Stomach smooth muscle (tissue), 2 donors: ENCODE data around the gene SPIRE2.
"Not testable (repeated sequence)": the region's sequence is repeated elsewhere in the genome, so short reads cannot be mapped to it uniquely, and the experiment has no call there.

Experiments used
- H3K27ac ChIP-seq: one replicate; pipeline ENCODE4 v1.7.0; 2013; ENCODE audit warnings: mild to moderate bottlenecking, low read length, inconsistent platforms
- H3K27me3 ChIP-seq, 2 donors: one replicate each; pipeline ENCODE4 v1.7.0; 2013; ENCODE audit warnings: low read length in 2 of 2; ENCODE audit not compliant: insufficient read depth in 2 of 2, control insufficient read depth in 1 of 2
- H3K36me3 ChIP-seq, 2 donors: one replicate each; pipeline ENCODE4 v1.7.0; 2013; ENCODE audit warnings: low read length in 2 of 2; ENCODE audit not compliant: control insufficient read depth in 2 of 2, insufficient read depth in 2 of 2
- H3K4me1 ChIP-seq: one replicate; pipeline ENCODE4 v1.7.0; 2013; ENCODE audit warnings: low read length; ENCODE audit not compliant: control insufficient read depth, insufficient read depth
- H3K4me3 ChIP-seq, 2 donors: one replicate each; pipeline ENCODE4 v1.7.0; 2013; ENCODE audit warnings: low read length in 2 of 2
- H3K9ac ChIP-seq, 2 donors: one replicate each; pipeline ENCODE4 v1.7.0; 2013; ENCODE audit warnings: low read length in 2 of 2, mild to moderate bottlenecking in 1 of 2
- H3K9me3 ChIP-seq, 2 donors: one replicate each; pipeline ENCODE4 v1.7.0; 2013; ENCODE audit warnings: low read length in 2 of 2; ENCODE audit not compliant: control insufficient read depth in 2 of 2
- donor health status: healthy.
- donor health status: Pancreatic carcinoma.

Gene SPIRE2

GRCh38 chr16:89911375-89911774 lies 83.1 kb downstream of the SPIRE2 start:
- Histone ChIP-seq H3K27me3 (no peaks in the 10 kb centered on the region), H3K9ac (no peak overlapping the region), H3K4me3 (no peak overlapping the region), H3K9me3 (no peaks in the 10 kb centered on the region), H3K4me1 (peaks cover 2% of the 10 kb centered on the region), H3K36me3 (peaks cover 16 to 18% of the 10 kb centered on the region in 2 donors), H3K27ac (no peak overlapping the region)

DNA sequence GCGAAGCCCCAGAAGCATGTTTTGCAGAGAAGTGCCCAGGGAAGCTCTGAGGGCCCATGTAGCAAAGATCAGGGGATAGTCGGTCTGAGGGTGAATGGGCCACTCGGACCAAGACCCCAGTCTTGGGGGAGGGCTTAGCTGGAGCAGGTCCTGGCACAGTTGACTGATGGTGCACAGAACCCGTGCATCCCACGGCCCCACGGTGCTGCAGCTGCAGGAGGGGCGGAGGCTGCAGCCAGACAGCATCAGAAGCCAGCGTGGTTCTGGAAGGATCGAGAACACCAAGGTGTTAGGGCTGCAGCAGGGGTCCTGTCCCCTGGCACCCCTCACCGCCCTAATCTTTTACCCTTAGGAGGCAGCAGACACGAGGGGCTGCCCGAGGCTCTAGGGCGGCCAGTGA lies 83.9 kb downstream of the SPIRE2 start:
- H3K9me3 ChIP-seq = no peaks in the 10 kb centered on the region

DNA sequence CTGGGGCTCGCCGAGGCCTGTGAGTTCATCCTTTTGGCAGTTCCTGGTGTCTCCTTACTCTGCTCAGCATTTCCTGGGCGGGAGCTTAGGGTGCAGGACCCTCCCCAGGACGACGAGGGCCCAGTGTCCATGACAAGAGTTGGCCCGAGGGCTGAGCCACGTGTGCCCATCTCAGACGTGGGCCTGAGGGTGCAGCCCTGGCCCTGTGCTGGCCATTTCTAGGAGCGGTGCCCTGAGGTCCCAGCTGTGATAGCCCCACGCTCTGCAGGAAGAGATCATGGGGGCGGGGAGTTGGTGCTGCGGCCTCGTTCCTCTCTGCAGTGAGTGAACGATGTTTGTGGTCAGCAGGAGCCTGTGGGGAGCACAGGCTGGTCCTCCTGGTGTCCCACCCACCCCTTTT lies 84.4 kb downstream of the SPIRE2 start:
- no peak overlapping the region for H3K4me3 ChIP-seq
- no peaks in the 10 kb centered on the region for H3K27me3 ChIP-seq
- no peaks in the 10 kb centered on the region for H3K9me3 ChIP-seq
- H3K4me1 ChIP-seq = peaks cover 3% of the 10 kb centered on the region
- no peak overlapping the region for H3K27ac ChIP-seq
- H3K9ac ChIP-seq = no peak overlapping the region
- peaks cover 11 to 12% of the 10 kb centered on the region in 2 donors for H3K36me3 ChIP-seq

More for the DNA sequence above, 83.9 kb downstream of the SPIRE2 start:
- H3K4me1 ChIP-seq = peaks cover 2% of the 10 kb centered on the region
- no peak overlapping the region for H3K27ac ChIP-seq
- H3K4me3 ChIP-seq = no peak overlapping the region
- H3K27me3 ChIP-seq = no peaks in the 10 kb centered on the region
- peaks cover 11 to 12% of the 10 kb centered on the region in 2 donors for H3K36me3 ChIP-seq
- no peak overlapping the region for H3K9ac ChIP-seq

DNA sequence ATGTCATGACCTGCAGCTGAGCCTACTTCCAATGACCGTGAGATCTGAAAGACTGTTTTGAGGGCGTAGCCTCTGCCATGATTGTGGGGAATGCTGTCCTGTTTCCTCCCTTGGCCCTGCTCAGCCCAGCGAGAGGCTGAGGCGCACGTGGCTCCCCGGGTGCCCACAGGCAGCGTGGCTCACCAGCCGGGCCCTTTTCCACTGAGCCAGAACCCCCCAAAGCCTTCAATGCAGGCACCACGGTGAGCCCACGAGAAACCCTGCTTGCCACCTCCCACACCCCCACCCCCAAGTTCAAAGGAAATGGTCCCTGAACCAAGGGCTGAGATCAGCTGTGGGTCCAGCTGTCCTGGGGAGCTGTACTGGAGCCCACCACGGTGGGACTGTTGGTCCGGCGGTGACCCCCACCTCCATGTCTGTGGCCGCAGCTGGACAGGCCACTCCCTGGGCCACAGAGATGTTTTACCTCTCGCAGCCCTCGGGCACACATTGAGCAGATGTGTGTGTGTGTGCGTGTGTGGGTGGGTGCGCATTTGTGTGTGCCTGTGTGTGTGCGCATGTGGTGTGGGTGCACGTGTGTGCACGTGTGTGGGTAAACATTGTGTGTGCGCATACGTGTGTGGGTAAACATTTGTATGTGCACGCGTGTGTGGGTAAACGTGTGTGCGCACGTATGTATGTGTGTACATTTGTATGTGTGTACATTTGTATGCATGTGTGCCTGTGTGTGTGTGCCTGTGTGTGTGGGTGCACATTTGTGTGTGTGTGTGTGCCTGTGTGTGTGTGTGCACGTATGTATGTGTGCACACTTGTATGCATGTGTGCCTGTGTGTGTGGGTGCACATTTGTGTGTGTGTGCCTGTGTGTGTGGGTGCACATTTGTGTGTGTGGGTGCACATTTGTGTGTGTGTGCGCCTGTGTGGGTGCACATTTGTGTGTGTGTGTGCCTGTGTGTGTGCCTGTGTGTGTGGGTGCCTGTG lies 85.4 kb downstream of the SPIRE2 start:
- Histone ChIP-seq H3K4me1 (peaks cover 14% of the 10 kb centered on the region), H3K27ac (no peak overlapping the region), H3K27me3 (peaks cover 1 to 9% of the 10 kb centered on the region in 2 donors), H3K4me3 (no peak overlapping the region), H3K9me3 (no peaks in the 10 kb centered on the region), H3K9ac (no peak overlapping the region), H3K36me3 (peaks cover 11 to 12% of the 10 kb centered on the region in 2 donors)

GRCh38 chr16:89914642-89915285 lies 86.5 kb downstream of the SPIRE2 start:
- not testable (repeated sequence) for H3K9me3 ChIP-seq, H3K4me3 ChIP-seq, H3K9ac ChIP-seq, H3K27ac ChIP-seq
- Histone ChIP-seq H3K36me3 (peaks cover 9 to 10% of the 10 kb centered on the region in 2 donors), H3K27me3 (peaks cover 6 to 17% of the 10 kb centered on the region in 2 donors), H3K4me1 (peaks cover 24% of the 10 kb centered on the region)

DNA sequence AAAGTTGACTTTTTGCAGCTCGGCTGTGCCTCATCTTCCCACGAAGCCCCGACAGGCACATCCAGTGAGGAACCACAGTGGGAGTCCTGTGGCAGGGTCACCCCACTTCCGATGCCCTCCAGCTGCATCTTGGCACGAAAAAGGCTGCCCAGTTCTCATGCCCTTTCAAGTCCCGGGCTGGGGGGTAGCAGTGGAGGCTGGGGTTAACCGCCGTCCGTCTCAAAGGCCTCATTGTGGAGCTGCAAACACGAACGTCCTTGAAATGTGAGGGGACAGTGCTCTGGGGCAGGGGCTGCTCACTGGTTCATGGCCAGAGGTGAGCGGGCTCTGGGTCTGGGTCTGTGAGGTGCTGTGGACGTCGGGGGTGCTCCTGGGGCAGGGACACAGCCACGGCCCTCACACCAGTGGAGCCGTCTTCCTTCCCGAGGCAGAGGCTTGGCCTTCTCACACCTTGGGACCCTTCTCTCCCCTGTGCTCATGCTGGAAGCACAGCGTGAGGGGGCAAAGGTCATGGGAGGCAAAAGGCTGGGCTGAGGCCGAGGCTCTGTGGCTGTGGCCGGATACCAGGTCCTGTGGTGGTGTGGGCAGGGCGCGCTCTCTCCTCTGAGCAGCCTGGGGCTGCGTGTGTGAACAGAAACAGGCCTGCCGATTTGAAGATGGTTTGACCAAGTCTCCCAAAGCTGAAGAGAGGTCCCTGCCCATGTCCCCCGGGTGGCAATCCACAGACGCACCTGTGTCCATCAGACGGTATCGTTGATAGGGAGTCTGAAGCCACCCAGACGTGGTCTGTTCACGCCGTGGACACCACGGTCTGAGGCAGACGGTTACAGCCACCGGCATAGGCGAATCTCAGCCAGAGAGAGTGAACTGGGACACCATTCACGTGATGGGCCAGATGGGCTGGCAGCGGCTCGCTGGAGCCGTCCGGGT lies 87.3 kb downstream of the SPIRE2 start:
- Histone ChIP-seq H3K27ac (no peak overlapping the region), H3K4me1 (peaks cover 22% of the 10 kb centered on the region), H3K27me3 (peaks cover 6 to 25% of the 10 kb centered on the region in 2 donors)

GRCh38 chr16:89917773-89918452 lies 89.6 kb downstream of the SPIRE2 start:
- no peak overlapping the region for H3K27ac ChIP-seq
- peaks cover 38% of the 10 kb centered on the region for H3K4me1 ChIP-seq
- H3K27me3 ChIP-seq = peaks cover 8 to 34% of the 10 kb centered on the region in 2 donors
- no peaks in the 10 kb centered on the region for H3K9me3 ChIP-seq
- no peaks in the 10 kb centered on the region for H3K36me3 ChIP-seq
- no peak overlapping the region for H3K9ac ChIP-seq
- H3K4me3 ChIP-seq = peak overlapping the region; percentile 32 to 68

More for the DNA sequence above, 87.3 kb downstream of the SPIRE2 start:
- Histone ChIP-seq H3K9ac (no peak overlapping the region), H3K36me3 (peaks cover 8 to 9% of the 10 kb centered on the region in 2 donors), H3K9me3 (no peaks in the 10 kb centered on the region), H3K4me3 (no peak overlapping the region)

- Histone ChIP-seq H3K27me3 (peaks cover 8 to 40% of the 10 kb centered on the region in 2 donors), H3K27ac (no peak within 1 kb of the TSS), H3K4me3 (peak within 1 kb of the TSS; percentile 32 to 68)
Measured at GRCh38 chr16:89918453-89919347, 90.4 kb downstream of the SPIRE2 start, which contains the start of gene MC1R. Gene MC1R, plus strand, starts transcription at chr16:89918862. Its CDS starts 397 bp downstream, at chr16:89919259.

More at GRCh38 chr16:89918453-89919347, 90.4 kb downstream of the SPIRE2 start, which contains the start of gene MC1R:
- Histone ChIP-seq H3K4me1 (peaks cover 43% of the 10 kb centered on the region), H3K36me3 (no peaks in the 10 kb centered on the region), H3K9me3 (no peaks in the 10 kb centered on the region), H3K9ac (no peak within 1 kb of the TSS)
